PC-9 (cell line): ENCODE data around the gene IQCN.

Source experiments
- EZH2 ChIP-seq: fragments of 200-600 bp; sonication (generic); IDR thresholded peaks from 2 replicates; pipeline ENCODE4 v1.8.0; 2017; ENCODE audit warnings: antibody characterized with exemption, low read depth
- TF ChIP-seq, protein P1 (sequence below): fragments of 200-600 bp; sonication (generic); conservative IDR thresholded peaks from 2 replicates; pipeline ENCODE4 v1.6.1; 2017; ENCODE audit warnings: mixed run types, antibody characterized with exemption, mild to moderate bottlenecking, moderate library complexity

DNA sequence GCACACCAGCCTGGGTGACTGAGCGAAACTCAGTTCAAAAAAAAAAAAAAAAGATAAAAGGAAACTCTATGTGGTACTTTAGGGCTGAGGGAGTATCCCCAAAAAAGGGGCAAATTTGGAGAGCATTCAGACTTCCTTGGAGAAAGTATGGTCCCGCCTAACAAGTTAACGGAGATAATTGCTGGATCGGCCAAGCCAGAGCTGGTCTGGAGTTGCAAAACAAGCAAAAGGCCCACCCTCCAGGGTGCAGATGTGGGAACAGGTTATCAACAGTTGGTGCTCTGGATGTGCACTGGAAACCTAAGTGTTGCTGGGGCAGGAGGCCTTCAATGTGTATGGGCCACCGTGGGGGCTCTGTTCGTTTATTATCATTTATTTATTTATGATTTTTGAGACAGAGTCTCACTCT lies 2.8 kb downstream of the IQCN start:
- TF ChIP-seq, protein P1, sequence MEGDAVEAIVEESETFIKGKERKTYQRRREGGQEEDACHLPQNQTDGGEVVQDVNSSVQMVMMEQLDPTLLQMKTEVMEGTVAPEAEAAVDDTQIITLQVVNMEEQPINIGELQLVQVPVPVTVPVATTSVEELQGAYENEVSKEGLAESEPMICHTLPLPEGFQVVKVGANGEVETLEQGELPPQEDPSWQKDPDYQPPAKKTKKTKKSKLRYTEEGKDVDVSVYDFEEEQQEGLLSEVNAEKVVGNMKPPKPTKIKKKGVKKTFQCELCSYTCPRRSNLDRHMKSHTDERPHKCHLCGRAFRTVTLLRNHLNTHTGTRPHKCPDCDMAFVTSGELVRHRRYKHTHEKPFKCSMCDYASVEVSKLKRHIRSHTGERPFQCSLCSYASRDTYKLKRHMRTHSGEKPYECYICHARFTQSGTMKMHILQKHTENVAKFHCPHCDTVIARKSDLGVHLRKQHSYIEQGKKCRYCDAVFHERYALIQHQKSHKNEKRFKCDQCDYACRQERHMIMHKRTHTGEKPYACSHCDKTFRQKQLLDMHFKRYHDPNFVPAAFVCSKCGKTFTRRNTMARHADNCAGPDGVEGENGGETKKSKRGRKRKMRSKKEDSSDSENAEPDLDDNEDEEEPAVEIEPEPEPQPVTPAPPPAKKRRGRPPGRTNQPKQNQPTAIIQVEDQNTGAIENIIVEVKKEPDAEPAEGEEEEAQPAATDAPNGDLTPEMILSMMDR, result no peak
- TF ChIP-seq EZH2, result no peak
